ENCODE measurements around the gene PLD3.
"Not testable (repeated sequence)": the region's sequence is repeated elsewhere in the genome, so short reads cannot be mapped to it uniquely, and the experiment has no call there.

The PLD3 gene

DNA sequence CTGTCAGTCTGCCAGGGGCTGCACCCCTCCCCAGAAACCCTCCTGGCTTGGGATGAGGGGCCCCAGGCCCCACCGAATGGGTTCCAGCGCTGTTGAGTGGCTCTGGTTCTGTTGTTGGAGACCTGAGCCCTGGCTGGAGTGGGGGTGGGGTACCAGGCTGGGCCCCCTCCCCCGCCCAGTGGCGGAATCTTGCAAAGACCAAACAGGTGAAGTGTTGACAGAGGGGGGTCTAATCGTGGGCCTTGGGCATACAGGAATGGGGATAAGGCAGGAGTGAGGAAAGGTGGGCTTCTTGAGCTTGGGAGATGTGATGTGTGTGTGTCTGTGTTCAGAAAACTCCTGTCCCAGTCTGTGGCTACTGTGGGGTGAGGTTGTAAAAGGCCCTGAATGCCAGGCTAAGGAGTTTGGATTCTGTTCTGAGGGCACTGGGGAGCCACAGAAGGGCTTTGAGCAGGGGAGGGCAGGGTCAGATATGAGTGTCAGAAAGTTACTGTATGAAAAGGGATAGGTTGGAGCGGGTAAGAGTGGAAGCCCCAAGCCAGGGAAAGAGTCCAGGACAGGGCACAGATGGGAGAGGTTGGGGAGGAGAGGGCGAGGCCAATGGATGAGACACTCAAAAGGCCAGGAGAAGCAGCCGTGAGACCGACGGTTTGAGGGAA lies 41.7 kb downstream of the PLD3 start, which contains the start of gene HIPK4:
Gene HIPK4 (minus strand): TSS at position 98 of the 659 bp plus-strand sequence. CDS start 279 bp downstream, outside the sequence.
- DNase-seq = no peak

DNA sequence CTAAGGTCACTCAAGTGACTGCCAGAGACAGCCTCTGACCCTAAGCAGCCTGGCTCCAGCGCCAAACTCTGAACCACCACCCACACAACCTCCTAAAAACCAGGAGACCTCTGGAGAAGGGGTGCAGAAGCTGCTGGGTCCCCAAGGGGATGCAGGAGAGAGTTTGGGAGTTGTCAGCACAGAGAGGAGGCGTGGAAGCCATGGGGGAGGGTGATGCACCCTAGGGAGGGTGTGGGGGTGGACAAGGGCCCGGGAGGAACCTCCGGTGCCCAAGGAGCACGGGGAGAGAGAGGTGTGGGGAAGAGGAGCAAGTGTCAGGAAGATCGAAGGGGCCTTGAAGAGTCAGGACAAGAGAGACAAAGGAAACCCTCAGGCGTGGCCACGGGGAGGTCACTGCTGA lies 43.6 kb downstream of the PLD3 start:
- DNase-seq = no peak

DNA sequence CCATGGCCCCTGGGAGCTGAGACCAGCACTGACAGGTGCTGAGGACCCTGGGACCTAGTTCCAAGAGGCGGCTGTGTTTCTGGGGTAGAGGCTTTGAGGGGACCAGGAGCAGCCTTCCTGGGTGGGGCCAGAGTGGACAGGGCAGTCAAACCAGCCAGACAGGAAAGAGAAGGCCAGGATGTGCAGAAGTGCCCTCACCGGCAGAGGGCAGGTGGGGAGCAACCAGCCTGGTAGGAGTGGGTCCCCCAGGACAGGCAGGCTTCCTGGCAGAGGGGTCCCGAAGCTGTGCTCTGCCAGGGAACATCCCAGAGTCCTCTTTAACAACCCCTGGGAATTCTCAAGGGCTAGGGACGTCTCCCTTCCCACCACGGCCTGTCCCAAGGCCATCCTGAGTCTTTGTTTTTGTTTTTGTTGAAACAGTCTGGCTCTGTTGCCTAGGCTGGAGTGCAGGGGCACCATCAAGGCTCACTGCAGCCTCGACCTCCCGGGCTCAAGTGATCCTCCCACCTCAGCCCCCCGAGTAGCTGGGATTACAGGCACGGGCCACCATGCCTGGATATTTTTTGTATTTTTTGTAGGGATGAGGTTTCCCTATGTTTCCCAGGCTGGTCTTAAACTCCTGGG lies 44.5 kb downstream of the PLD3 start:
- no peak for DNase-seq

DNA sequence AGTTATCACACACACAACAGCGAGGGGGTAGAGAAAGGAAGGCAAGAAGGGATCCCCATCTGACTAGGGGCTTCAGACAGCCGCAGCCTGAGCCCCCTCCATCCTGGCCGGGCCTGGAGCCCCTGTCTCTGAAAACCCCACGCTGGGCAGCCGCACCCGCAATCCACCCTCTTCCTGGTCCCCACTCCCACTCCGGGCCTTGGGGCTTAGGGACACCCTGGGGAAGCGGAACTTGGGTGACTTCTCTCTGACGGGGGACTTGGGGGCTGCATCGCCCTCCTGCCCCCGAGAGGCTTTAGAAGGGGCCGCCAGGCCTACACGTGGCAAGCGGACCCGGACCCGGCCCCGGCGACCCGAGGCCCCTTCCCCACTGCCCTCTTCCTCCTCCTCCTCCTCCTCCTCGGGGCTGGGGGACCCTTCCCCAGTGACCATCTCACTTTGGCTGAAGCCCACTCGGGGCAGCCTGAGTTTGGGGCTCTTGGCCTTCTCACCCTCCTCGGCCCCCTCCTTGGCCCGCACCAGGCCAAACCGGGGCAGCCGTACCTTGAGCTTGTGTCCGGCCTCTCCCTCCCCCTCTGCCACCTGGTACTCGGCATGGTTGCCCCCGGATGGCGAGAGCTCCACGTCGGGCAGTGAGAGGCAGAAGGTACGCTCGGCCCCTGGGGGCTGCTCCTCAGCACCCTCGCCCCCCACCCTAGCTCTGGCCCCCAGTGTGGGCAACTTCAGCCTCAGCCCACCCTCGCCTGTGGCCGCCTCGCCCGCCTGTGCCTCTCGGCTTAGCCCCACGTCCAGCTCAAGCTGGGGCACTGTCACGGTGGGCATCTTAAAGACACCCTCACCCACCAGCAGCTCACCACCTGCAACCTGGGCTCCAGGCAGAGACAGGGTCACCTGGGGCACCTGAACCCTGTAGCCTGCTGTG lies 45.7 kb downstream of the PLD3 start:
- no peak for DNase-seq

DNA sequence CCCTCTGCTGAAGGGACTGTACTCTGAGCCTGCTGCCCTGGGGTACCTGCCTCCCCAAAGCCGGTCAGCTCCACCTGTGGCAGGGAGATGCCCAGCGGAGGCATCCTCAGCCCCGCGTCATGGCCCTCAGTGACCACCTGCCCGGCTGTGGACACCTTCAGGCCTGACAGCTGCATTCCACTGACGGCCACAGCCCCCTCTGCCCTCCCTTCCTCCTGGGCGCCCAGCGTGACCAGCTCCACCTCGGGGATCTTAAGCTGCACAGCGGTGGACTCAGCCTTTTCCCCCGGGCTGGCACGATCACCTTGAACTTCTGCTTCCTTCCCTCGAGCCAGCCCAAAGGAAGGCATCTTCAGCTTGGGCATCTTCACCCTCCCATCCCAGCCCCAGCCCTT lies 46.3 kb downstream of the PLD3 start:
- DNase-seq = no peak

DNA sequence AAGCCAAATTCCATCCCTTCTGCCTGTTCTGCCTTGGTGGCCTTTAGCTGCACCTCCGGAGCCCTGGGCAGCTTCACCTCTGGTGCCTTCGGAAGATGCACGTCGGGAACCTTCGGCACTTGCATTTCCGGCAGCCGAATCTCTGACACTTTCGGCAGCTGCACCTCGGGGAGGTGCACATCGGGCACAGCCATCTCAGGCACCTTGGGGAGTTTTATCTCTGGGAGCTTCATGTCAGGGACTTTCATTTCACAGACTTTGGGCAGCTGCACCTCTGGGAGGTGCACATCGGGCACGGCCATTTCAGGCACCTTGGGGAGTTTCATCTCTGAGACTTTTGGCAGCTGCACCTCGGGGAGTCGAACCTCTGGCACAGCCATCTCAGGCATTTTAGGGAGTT lies 47.5 kb downstream of the PLD3 start:
- no peak for DNase-seq

DNA sequence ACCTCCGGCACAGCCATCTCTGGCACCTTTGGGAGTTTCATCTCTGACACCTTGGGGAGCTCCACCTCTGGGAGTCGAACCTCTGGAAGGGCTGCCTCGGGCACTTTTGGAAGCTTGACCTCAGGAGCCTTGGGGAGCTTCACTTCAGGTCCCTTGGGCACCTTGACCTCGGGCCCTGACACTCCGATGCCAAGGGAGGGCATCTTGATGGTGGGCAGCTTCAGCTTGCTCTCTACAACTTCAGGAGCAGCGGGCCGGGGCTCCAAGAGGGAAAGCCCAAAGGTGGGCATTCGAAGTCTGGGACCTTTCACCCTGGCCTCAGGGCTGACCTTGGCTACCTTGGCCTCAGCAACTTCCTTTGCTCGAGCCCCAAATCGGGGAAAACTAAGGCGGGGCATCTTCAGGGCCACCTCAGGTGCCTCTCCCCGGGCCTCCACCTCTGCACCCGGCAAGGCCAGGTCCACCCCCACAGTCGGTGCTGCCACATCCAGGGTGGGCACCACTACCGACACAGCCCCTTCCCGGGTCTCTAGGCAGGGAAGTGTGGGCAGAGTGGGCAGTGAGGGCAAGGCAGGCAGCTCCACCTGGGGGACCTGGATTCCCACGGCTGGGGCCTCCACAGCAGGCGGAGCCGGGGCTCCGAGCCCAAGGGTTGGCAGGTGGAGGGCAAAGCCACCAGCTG lies 48.5 kb downstream of the PLD3 start:
- DNase-seq = no peak

DNA sequence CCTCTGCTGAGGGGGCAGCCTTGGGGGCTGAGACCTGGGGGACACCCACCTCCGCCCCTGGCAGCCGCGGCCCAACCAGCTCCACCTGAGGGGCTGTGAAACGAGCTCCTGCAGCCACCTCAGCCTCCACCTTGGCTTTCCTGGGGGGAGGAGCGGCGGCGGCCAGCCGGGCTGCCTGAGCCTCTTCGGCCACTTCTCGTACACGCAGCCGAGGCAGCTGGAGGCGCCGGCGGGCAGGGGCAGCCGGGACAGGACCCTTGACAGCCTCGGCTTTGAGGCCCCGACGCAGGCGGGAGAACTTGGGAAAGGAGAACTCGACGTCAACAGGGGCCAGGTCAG lies 49.0 kb downstream of the PLD3 start:
- no peak for DNase-seq

DNA sequence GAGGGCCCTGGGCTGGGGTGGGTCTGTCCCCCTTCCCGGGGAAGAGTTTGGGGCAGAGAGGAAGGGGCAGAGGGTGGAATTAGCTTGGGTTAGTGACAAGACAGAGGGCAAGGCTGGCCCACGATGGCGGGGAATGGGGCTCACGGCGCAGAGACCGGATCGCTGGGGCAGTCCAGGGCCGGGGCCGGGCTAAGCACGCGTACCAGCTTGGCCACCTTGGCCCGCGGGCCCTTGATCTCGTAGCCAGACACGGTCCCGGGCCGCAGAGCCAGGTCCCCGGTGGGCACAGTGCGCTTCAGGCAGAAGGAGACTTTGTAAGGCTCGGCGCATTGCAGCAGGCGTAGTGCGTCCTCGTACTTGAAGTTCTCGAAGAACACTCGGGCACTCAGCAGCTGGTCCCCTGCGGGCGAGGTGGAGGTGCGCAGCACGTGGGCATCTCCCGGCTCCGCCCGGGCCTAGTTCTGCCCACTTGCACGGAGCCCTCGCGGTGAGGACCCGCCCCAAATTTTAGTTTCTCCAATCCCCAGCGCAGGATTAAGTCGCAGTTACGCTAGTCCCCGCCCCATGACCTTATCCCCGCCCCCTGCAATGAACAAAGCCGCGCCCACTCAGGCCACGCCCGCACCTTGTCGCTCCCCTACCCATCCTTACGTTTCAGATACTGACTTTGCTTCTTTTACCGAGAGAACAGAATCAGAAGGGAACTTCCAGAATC lies 50.1 kb downstream of the PLD3 start:
- peak; percentile 40 to 63 (median 51) for DNase-seq

DNA sequence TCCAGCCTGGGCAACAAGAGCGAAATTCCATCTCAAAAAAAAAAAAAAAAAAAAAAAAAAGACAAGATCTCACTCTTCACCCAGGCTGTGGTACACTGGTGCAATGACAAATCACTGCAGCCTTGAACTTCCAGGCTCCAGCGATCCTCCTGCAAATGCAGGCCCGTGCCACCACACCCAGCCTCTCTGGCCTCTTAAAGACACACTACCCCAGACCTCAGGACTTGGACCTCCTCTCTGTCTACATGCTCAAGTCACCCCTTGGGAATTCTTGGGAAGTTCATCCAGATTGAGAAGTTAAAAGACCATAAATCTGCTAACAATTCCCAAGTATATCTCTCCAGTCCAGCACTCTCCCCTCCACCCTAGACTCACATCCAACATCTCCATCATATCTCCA lies 52.1 kb downstream of the PLD3 start:
- no peak for DNase-seq

DNA sequence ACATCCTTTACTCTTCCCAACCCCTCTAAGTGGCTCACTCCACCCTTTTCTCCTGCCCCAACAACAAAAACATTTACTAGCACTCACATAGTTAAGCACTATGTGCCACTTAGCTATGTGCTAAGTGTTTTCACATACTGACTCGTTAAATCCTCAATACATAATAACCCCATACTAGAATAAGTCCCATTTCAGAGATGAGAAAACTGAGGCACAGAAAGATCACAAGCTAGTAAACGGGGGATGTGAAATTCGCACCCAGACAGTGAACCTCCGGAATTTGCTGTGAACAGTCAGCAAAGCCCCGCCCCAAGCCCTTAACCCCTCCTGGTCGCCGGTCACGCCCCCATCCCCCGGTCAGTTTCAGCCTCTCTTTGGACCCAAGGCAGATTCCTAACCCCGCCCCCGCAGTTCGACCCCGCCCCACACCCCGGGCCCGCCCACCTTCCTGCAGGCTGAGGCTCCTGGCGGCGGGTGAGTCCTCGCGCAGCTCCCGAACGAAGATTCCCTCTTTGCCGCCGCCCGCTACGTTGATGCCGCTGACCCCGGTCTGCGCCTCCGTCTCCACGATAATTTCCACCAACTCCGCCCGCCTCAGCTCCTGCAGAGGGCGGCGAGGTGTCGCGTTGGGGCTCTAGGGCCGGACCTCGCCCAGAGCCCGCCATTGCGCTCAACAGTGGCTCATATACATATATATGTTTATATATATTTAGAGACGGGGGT lies 54.9 kb downstream of the PLD3 start:
- DNase-seq = peak; percentile 66 to 87 (median 70)

DNA sequence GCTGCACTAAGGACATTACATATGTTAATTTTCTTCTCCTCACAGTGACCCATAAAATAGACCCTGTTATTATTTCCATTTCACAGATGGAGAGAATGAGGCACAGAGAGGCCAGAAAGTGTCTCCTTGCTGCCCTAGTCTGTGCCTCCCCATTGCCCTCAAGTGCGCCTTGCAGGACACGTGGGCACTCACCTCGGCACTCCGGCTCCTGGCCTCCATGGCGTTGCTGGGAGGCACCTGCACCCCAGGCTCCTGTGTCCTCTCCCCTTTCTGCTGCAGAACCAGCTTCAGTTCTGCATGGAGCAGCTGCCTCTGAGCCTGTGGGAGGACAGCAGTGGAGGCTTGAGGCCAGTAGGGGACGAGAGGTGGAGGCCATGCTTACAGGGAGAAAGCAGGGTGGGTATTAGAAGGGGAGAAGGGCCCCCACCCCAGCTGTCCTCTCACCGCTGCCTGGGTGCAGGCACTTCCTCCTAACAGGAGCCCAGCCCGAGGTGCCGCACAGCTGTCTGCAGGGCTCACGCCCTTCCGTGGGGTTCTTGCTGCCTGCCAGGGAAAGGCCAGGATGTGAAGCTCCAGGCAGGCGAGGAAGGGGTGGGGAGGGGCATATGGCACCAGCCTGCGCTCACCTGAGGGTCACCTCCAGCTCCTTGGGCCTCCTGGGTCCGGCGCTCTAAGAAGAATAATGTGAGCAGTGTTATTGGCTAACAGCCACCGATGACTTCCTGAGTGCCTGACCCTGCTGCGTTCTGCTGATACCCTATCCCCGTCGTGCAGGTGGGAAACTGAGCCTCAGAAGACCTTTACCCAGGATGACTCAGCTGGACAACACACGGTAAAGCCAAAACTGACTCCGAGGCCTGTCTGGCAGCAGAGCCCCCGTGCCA lies 59.5 kb downstream of the PLD3 start:
- no peak for DNase-seq

DNA sequence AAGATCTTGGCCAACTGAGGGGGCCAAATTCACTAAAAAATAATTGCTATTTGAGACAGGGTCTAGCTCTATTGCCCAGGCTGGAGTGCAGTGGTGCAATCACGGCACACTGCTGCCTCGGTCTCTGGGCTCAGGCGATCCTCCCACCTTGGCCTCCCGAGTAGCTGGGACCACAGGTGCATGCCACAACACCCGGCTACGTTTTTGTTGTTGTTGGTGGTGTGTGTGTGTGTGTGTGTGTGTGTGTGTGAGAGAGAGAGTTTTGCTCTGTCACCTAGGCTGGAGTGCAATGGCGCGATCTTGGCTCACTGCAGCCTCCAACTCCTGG lies 60.1 kb downstream of the PLD3 start:
- not testable (repeated sequence) for DNase-seq

DNA sequence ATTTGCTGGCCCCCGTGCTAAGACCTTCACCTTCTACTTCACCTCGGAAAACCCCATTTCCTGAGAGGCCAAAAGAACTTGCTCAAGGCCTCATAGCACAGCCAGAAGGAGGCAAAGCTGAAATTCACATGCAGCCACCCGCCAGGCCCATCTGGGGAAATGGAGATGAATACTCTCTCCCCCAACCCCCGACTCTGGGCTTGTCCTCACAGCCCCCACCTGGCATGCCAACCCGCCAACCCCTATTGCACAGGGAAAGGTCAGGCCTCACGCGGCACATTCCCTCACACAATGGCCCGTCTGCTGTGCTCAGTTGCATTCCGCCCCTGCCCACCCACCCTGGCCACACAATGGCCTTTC lies 61.5 kb downstream of the PLD3 start:
- no peak for DNase-seq

DNA sequence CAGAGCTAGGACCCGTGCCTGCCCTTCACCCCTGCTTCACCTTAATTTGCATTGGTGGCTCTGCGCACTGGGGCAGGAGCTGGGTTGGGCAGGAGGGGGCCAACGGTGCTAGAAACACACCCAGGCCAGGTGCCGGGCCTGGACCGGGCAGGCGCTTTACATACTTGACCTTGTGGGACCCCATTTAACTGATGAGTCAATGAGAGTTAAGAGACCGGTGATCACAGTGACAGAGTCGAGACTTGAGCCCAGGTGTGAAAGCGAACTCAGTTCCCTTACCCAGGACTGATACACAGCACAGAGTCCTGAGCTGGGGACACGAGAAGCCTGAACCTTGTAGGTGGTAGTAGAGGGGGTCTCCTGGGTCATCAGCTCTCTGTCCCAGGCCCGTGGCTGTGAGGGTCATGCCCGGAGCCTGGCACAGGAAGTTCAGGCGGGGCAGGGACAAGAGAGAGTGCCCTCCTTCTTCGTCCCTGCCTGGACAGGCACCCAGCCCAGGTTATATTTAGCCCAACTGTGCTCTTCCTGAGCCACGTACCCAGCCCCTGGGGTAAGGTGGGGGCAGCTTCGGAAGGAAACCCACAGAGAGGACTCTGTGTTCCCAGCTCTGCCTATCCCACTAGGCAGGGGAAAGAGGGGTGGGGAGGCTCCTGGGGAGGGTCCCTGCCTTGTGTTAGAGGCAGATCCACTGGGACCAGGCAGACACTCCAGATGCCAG lies 62.8 kb downstream of the PLD3 start:
- no peak for DNase-seq

DNA sequence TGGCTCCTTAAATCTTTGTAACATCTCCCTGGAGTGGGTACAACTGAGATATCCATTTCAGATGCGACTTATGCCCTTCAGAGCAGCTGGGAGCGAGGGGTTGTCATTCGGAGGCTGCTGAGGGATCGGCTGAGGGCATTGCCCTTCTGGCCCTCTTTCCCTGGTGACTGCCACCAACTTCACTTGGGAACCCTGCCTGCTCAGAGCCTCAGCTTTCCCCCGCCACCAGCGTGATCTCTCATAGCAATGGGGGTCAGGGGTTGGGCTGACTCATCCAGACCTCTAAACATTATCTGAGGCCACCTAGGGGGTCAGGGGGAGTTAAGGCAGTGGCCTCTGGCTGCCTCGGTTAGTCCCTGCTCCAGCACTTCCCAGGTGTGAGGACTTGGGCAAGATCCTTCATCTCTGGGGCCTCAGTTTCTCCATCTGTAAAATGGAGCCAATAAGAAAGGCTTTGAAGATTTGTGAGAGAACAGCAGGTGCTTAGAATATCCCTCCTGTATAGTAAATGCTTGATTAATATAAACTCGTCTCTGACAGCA lies 63.5 kb downstream of the PLD3 start:
- no peak for DNase-seq

DNA sequence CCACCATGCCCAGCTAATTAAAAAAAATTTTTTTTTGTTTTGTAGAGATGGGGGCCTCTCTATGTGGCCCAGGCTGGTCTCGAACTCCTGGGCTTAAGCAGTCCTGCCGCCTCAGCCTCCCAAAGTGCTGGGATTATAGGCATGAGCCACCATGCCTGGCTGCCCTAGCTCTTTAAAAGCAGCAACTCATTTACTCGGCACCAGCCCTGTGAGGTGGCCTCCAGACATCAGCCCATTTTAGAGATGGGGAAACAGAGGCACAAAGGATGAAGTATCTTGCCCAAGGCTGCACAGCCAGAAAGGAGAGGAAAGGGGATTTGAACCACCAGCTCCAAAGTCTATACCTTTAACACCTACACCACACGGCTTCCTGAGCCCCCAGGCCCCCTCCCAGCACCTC lies 64.4 kb downstream of the PLD3 start:
- no peak for DNase-seq

DNA sequence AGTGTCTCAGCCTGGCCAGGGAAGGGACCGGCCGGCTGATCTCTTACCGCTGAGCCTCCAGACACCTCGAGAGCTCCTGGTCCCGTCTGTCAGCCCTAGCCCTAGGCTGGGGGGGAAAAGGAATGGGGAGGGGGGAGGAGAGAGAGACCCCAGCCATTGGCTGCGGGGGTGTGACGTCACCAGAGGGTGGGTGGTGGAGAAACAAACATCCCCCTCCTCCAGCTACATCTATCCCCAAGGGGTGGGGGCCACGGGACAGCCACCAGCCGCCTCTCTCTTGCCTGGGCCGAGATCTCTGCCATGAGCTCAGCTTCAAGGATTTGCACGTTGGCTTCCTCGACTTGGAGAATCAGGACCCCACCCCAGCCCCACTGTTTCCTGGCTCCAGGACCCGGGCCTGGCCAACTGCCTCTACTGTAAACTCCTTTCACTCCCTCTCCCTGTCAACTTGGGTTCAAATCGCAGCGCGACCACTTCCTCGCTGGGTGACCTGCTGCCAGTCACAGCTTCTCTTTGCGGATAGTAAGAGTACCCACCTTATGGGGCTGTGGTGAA lies 64.9 kb downstream of the PLD3 start, which contains the start of gene PRX:
Gene PRX (minus strand): TSS at position 88 of the 555 bp plus-strand sequence. CDS start 5,446 bp downstream, outside the sequence.
- no peak for DNase-seq
